ENCODE measurements around the gene YPEL4.

YPEL4 gene

DNA sequence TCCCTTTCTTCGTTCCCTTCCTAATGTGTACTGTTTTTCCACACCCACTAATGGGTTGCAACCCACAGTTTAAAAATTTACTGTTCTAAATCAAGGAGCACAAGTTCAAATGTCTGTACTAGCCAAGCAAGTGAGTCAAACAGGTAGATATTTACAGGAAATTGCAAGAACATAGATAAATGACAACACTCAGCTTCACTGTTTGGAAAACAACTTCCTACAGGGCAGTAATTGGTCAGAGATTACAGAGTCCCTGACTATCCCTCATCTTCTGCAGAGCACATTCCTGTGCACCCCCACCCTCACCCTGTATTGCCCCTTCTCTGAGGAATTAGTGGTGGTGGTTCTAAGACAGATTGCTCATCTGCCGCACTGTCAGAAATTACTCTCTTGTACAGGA is 50.3 kb downstream of the YPEL4 start:
- peak overlapping the region in 1 of 7 experiments; percentile 59 for H3K4me3 ChIP-seq

GRCh38 chr11:57598831-57599155 is 50.9 kb downstream of the YPEL4 start:
- peak overlapping the region in 14 of 21 experiments; percentile 77 to 95 (median 88) for H3K27ac ChIP-seq
- H3K4me3 ChIP-seq = peak overlapping the region in 6 of 7 experiments; percentile 39 to 59 (median 49)

More for the DNA sequence above, 50.3 kb downstream of the YPEL4 start:
- peak overlapping the region in 4 of 21 experiments; percentile 88 to 95 (median 88) for H3K27ac ChIP-seq

DNA sequence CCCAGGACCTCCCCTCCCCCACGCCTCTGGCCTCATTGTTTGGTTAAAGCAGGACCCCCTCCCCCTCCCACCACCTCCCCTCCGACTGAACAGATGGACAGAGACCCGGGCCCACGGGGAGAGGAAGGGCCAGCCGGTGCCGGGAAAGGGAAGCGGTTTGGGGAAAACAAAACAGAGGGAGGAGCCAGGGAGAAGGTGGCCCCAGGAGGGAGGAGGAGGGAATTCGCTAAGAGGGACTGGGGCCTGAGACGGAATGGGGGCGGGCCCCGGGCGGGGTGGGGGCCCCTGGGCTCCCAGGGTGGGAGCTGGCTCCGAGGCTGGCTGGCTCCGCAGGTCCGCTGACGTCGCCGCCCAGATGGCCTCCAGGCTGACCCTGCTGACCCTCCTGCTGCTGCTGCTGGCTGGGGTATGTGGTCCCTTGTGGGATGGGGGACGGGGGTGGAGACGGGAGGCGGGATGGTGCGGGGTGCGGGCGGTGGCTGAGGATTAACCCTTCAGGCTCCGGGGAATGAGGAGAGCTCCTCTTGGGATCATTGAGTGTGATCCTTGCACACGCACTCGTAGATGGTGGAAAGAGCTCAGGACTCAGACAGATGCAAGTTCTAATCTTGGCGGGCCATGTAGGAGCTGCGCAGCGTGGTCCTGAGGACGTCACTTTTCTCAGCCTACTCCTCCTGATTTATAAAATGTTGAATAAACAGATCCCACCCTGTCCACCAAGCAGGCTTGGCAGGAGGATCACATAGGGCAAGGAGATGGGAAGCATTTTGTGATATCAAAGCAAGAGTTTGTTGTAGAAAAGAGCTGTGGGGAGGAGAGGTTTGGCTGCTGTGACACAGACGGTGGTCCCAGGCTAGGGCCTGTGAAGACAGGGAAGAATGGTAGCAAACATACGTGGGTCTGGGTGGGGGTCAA is 51.5 kb downstream of the YPEL4 start:
- Histone ChIP-seq H3K4me3 (peak overlapping the region; percentile 39 to 59 (median 48)), H3K27ac (peak overlapping the region; percentile 52 to 95 (median 87))

DNA sequence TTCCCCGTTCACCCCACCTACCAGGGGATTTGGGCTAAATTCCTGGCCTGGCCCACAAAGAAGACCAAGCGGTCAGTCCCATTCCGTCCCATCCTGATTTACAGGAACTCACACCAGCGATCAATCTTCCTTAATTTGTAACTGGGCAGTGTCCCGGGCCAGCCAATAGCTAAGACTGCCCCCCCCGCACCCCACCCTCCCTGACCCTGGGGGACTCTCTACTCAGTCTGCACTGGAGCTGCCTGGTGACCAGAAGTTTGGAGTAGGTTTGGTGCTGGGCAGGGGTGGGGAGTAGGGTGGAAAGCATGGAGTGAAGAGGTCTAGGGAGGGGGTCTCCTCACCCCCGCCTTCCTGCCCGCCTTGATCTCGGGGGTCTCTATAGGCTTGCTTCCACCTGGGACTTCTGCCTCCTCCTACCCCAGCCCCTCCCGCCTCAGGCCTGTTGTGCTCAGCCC is 52.2 kb downstream of the YPEL4 start, which contains the start of gene SERPING1:
SERPING1 (plus strand) TSS at position 225 of the 455 bp plus-strand sequence. CDS start 586 bp downstream, outside the sequence.
- H3K4me3 ChIP-seq = peak within 1 kb of the TSS; percentile 39 to 59 (median 48)

DNA sequence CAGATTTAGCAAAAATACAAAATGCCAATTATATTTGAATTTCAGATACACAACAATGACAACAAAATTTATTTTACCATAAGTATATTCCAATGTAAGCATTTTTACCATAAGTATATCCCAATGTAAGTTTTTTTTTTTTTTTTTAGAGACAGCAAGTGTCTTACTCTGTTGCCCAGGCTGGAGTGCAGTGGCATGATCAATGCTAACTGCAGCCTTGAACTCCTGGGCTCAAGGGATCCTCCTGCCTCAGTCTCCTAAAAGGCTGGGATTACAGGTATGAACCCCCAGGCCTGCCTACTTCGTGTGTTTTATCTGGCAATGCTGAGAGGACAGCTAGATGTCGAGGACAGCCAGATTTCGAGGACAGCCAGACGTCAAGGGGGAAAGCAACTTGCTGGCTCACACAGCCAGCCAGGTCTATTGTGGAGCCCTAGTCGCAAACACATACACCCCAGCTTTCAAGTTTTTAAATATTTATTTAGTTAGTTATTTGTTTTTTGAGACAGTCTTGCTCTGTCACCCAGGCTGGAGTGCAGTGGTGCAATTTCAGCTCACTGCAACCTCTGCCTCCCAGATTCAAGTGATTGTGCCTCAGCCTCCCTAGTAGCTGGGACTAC is 53.3 kb downstream of the YPEL4 start:
- Histone ChIP-seq H3K27ac (peak overlapping the region in 10 of 21 experiments; percentile 77 to 95 (median 88)), H3K4me3 (no peak overlapping the region)

More for the DNA sequence above, 52.2 kb downstream of the YPEL4 start, which contains the start of gene SERPING1:
- peak within 1 kb of the TSS; percentile 52 to 95 (median 87) for H3K27ac ChIP-seq
